HG03039 (cell line): ENCODE measurements around the gene SNAP25.

Source experiments
- ATAC-seq: cut with Tn5 transposase; IDR thresholded peaks from one replicate; pipeline ENCODE4 v1.9.1; 2021; ENCODE audit warnings: mild to moderate bottlenecking, moderate library complexity; ENCODE audit not compliant: unreplicated experiment

SNAP25 gene

GRCh38 chr20:10328897-10329255 is 110.2 kb downstream of the SNAP25 start:
- no peak for ATAC-seq

GRCh38 chr20:10329387-10330005 is 110.9 kb downstream of the SNAP25 start:
- ATAC-seq = no peak

- no peak for ATAC-seq
These were observed 111.4 kb downstream of the SNAP25 start for GRCh38 chr20:10330071-10330470.

GRCh38 chr20:10332656-10333415 is 114.2 kb downstream of the SNAP25 start:
- ATAC-seq = no peak

GRCh38 chr20:10336959-10337729 is 118.5 kb downstream of the SNAP25 start:
- no peak for ATAC-seq

- ATAC-seq = no peak
These were observed 120.0 kb downstream of the SNAP25 start for GRCh38 chr20:10338426-10339180.

GRCh38 chr20:10339609-10340008 is 121.0 kb downstream of the SNAP25 start:
- no peak for ATAC-seq

- ATAC-seq = no peak
These were observed 123.5 kb downstream of the SNAP25 start for GRCh38 chr20:10342152-10342551.

- ATAC-seq = no peak
These were observed 126.3 kb downstream of the SNAP25 start for GRCh38 chr20:10344953-10345352.

GRCh38 chr20:10347086-10347880 is 128.7 kb downstream of the SNAP25 start:
- no peak for ATAC-seq

GRCh38 chr20:10349118-10349517 is 130.5 kb downstream of the SNAP25 start:
- ATAC-seq = no peak

GRCh38 chr20:10350188-10350842 is 131.7 kb downstream of the SNAP25 start:
- no peak for ATAC-seq

GRCh38 chr20:10352934-10353824 is 134.5 kb downstream of the SNAP25 start:
- no peak for ATAC-seq

- ATAC-seq = no peak
These were observed 138.0 kb downstream of the SNAP25 start for GRCh38 chr20:10356628-10357027.
